Transverse colon (tissue), 4 donors: Measurements from ENCODE around the gene RNU4-1. TPM values are rescaled to one million over a fixed set of nuclear protein-coding genes. Genes with fewer than 3 reads are reported as not detected.

Source experiments
- DNase-seq: peaks from one replicate; pipeline ENCODE4 v3.0.0-alpha.2; 2019
- H3K27ac ChIP-seq, 4 donors: fragments of 200-600 bp; sonication (generic); 2 replicates each; pipeline ENCODE4 v1.5.1; 2016 to 2018; ENCODE audit warnings: inconsistent platforms in 4 of 4
- H3K27me3 ChIP-seq: fragments of 200-600 bp; sonication (generic); 2 replicates; pipeline ENCODE4 v1.5.1; 2017; ENCODE audit warnings: inconsistent platforms
- H3K36me3 ChIP-seq, 4 donors: fragments of 200-600 bp; sonication (generic); 2 replicates each; pipeline ENCODE4 v1.5.1; 2017 to 2019; ENCODE audit warnings: inconsistent platforms in 4 of 4
- H3K4me1 ChIP-seq, 4 donors: fragments of 200-600 bp; sonication (generic); 2 replicates each; pipeline ENCODE4 v1.5.1; 2017 to 2020; ENCODE audit warnings: inconsistent platforms in 4 of 4
- H3K4me3 ChIP-seq, 4 donors: fragments of 200-600 bp; sonication (generic); 1 replicate in 1 of 4; 2 replicates in 3 of 4; pipeline versions ENCODE4 v1.5.1 to v1.6.1; 2017 to 2019; ENCODE audit warnings: inconsistent platforms in 4 of 4
- H3K9me3 ChIP-seq, 2 donors: fragments of 200-600 bp; sonication (generic); 2 replicates each; pipeline ENCODE4 v1.5.1; 2017 to 2019; ENCODE audit warnings: inconsistent platforms in 2 of 2
- EP300 ChIP-seq: sonication (generic); formaldehyde crosslinking; IDR thresholded peaks from one replicate; pipeline ENCODE4 v1.6.1; 2017; ENCODE audit warnings: antibody characterized with exemption, low read depth
- POLR2A ChIP-seq: fragments of 450-650 bp; IDR thresholded peaks from one replicate; pipeline ENCODE4 v1.6.1; 2016; ENCODE audit warnings: antibody characterized with exemption, mild to moderate bottlenecking, moderate library complexity
- POLR2AphosphoS5 ChIP-seq, 3 donors: sonication (generic); formaldehyde crosslinking; IDR thresholded peaks; one replicate each; pipeline ENCODE4 v1.6.1; 2016; ENCODE audit warnings: antibody characterized with exemption in 3 of 3
- WGBS, 2 donors: methylation state at CpG; one replicate each; pipeline ENCODE4 v1.1.5; 2018; ENCODE audit warnings: low coverage in 1 of 2; 5-methylcytosine and 5-hydroxymethylcytosine counted together
- in situ Hi-C, 4 donors: fragments of 200-750 bp; cut with MboI; loops; one replicate each; pipeline versions ENCODE4 v1.15.0 to v1.15.1; 2017; ENCODE audit warnings: low sequenced_read_pairs in 3 of 4, low pct_ligation_motif_present in 1 of 4, low pct_unique_long_range_greater_than_20kb in 1 of 4
- intact Hi-C: fragments of 100-400 bp; cut with DNase I; formaldehyde crosslinking; loops from one replicate; pipeline ENCODE4 v1.15.1; 2023; ENCODE audit warnings: low total_unique reads
- total RNA-seq, 4 donors: library from RNA; depleted of rRNA; stranded (reverse); fragments of >200 nt; gene quantifications; one replicate each; pipeline ENCODE4 v1.1.0, GENCODE V29; 2016
- TF ChIP-seq, protein P1 (sequence below), 5 experiments: fragments of 200-600 bp in 3 of 5; fragments of 450-650 bp in 2 of 5; sonication (generic) in 3 of 5; IDR thresholded peaks; 1 replicate in 2 of 5; 2 replicates in 3 of 5; pipeline ENCODE4 v1.5.1; 2016 to 2017; ENCODE audit warnings: antibody characterized with exemption in 5 of 5, inconsistent platforms in 3 of 5, mild to moderate bottlenecking in 2 of 5, moderate library complexity in 1 of 5

The RNU4-1 gene
- total RNA-seq, 4 donors from 2014 or later: under 0.01 TPM; not detected in 1

DNA sequence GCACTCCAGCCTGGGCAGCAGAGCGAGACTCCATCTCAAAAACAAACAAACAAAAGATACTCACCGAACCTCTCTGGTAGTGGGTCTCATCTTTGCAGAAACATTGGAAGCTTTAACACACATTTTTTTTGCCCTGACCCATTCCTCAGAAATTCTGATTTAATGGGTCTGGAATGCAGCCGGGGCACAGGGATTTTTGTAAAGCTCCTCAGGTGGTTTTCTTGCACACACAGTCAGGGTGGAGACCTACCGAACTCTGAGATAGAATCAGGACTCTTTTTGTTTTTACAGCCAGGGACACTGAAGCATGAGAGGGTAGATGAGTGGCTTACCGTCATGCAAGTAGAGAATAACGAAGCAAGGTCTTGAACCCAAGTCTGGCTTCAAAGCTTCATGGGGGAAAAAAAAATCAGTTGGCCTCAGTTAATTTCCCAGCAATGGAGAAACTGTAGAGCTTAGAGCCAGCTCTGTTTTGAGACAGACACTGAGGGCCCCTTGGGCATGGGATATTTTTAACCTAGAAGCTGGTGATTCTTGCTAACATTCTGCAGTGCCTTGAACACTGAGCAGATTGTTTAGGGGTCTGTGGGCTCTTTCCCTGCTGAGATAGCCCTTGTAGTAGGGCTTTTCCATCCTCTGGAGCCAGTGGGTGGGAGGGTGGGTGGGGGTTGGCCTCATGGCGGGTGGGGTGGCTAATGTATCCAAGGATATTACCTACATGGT is 6.1 kb downstream of the RNU4-1 start:
- 62 to 71% methylated on average over 5 to 7 of the region's 7 CpGs for WGBS, 2 donors
- TF ChIP-seq POLR2AphosphoS5 (IDR thresholded peaks at IDR 0.05) (no peak), POLR2A (no peak), EP300 (no peak)
- TF ChIP-seq, protein P1, sequence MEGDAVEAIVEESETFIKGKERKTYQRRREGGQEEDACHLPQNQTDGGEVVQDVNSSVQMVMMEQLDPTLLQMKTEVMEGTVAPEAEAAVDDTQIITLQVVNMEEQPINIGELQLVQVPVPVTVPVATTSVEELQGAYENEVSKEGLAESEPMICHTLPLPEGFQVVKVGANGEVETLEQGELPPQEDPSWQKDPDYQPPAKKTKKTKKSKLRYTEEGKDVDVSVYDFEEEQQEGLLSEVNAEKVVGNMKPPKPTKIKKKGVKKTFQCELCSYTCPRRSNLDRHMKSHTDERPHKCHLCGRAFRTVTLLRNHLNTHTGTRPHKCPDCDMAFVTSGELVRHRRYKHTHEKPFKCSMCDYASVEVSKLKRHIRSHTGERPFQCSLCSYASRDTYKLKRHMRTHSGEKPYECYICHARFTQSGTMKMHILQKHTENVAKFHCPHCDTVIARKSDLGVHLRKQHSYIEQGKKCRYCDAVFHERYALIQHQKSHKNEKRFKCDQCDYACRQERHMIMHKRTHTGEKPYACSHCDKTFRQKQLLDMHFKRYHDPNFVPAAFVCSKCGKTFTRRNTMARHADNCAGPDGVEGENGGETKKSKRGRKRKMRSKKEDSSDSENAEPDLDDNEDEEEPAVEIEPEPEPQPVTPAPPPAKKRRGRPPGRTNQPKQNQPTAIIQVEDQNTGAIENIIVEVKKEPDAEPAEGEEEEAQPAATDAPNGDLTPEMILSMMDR (IDR thresholded peaks at IDR 0.05): no peak
- in situ Hi-C loops: no loop called here
- intact Hi-C loops: no loop called here
- no peaks in the 10 kb centered on the region for H3K9me3 ChIP-seq
- no peaks in the 10 kb centered on the region for H3K36me3 ChIP-seq
- H3K27ac ChIP-seq: no peak overlapping the region
- H3K27me3 ChIP-seq: no peaks in the 10 kb centered on the region
- no peak overlapping the region for H3K4me3 ChIP-seq
- DNase-seq: no peak
- H3K4me1 ChIP-seq: peaks cover 0 to 9% (median 6%) of the 10 kb centered on the region in 4 donors

DNA sequence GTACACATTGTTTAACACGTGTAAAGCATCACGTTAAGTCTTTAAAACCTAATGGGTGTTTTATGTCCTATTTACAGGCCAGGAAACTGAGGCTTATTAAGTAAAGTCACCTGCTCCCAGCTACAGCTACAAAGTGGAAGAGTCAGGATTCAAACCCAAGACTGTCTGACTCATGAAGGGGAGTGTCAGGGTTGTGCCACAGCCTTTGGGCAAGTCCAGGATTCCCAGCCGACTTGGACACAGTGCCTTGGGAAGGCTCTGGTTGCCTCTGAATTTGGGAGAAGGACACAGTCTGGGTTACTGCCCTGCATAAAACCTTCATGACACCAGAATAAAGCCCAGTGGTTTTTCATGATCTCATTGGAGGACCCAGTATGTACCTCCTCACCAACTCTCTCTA is 8.7 kb downstream of the RNU4-1 start:
- Histone ChIP-seq H3K9me3 (no peaks in the 10 kb centered on the region), H3K36me3 (no peaks in the 10 kb centered on the region), H3K4me3 (no peak overlapping the region), H3K27me3 (no peaks in the 10 kb centered on the region), H3K27ac (no peak overlapping the region), H3K4me1 (no peaks in the 10 kb centered on the region)
- intact Hi-C loops: no loop called here
- in situ Hi-C loops: no loop called here
- DNase-seq: no peak
- TF ChIP-seq EP300 (no peak), POLR2AphosphoS5 (IDR thresholded peaks at IDR 0.05) (no peak), POLR2A (no peak)
- TF ChIP-seq, protein P1 (IDR thresholded peaks at IDR 0.05): no peak
- 53 to 66% methylated on average over 2 to 3 of the region's 3 CpGs for WGBS, 2 donors

DNA sequence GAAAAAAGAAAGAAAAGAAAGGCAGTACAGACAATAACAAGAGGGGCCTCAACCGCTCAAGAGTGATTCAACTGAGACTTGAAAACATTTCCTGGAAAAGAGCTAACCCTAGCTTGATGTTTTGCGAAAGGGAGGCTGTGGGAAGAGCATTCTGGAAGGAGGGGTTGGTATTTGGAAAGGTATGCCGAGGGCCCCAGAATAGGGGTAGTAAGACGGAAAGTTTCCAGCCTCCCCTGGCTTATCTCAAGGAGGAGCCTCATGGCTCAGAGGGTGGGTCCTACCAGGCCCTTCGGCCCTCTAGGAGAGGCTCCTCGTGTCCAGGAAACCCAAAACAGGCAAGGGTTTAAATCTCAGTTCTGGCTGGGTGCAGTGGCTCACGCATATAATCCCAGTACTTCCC is 9.7 kb downstream of the RNU4-1 start:
- Histone ChIP-seq H3K27me3 (no peaks in the 10 kb centered on the region), H3K27ac (no peak overlapping the region), H3K4me1 (no peaks in the 10 kb centered on the region), H3K4me3 (no peak overlapping the region), H3K9me3 (no peaks in the 10 kb centered on the region), H3K36me3 (no peaks in the 10 kb centered on the region)
- WGBS, 2 donors: 70 to 100% methylated on average over 2 to 7 of the region's 7 CpGs
- in situ Hi-C loops: no loop called here
- TF ChIP-seq, protein P1 (IDR thresholded peaks at IDR 0.05): no peak
- TF ChIP-seq EP300 (no peak), POLR2A (no peak), POLR2AphosphoS5 (IDR thresholded peaks at IDR 0.05) (no peak)
- intact Hi-C loops: no loop called here
- DNase-seq: no peak

DNA sequence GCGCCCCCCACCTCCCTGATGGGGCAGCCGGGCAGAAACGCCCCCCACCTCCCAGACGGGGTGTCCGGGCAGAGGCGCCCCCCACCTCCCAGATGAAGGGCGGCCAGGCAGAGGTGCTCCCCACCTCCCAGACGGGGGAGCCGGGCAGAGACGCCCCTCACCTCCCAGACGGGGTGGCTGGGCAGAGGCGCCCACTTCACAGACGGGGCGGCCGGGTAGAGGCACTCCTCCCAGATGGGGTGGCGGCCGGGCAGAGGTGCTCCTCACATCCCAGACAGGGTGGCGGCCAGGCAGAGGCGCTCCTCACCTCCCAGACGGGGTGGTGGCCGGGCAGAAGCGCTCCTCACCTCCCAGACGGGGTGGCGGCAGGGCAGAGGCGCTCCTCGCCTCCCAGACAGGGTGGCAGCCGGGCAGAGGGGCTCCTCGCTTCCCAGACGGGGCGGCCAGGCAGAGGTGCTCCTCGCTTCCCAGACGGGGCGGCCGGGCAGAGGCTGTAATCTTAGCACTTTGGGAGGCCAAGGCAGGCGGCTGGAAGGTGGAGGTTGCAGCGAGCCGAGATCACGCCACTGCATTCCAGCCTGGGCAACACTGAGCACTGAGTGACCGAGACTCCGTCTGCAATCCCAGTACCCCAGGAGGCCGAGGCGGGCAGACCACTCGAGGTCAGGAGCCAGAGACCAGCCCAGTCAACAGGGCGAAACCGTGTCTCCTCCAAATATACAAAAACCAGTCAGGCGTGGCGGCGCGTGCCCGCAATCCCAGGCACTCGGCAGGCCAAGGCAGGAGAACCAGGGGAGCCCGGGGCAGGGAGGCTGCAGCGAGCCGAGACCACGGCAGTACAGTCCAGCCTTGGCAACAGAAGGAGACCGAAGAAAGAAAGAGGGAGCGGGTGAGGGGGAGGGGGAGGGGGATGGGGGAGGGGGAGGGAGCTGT is 14.6 kb downstream of the RNU4-1 start:
- in situ Hi-C loops: no loop called here
- Histone ChIP-seq H3K9me3 (no peaks in the 10 kb centered on the region), H3K4me1 (no peaks in the 10 kb centered on the region), H3K27ac (no peak overlapping the region), H3K4me3 (no peak overlapping the region), H3K36me3 (no peaks in the 10 kb centered on the region), H3K27me3 (no peaks in the 10 kb centered on the region)
- TF ChIP-seq POLR2AphosphoS5 (IDR thresholded peaks at IDR 0.05) (no peak), EP300 (no peak), POLR2A (no peak)
- TF ChIP-seq, protein P1 (IDR thresholded peaks at IDR 0.05): no peak
- no peak for DNase-seq
- intact Hi-C loops: no loop called here
- 96% methylated on average over 56 of the region's 57 CpGs; no CpG with 5 or more reads in 1 of the 2 donors for WGBS, 2 donors
